MM.1S (cell line): Measurements from ENCODE around the gene DNAJA4.

Experiments used
- DNase-seq: peaks from one replicate; pipeline ENCODE4 v3.0.0-alpha.2; 2015
- H2AFZ ChIP-seq: fragments of 300-600 bp; sonication (generic); 2 replicates; pipeline ENCODE4 v1.6.0; 2016; ENCODE audit warnings: antibody characterized with exemption, low read length
- H3F3A ChIP-seq: fragments of 300-600 bp; sonication (generic); 2 replicates; pipeline ENCODE4 v1.6.1; 2016; ENCODE audit warnings: mild to moderate bottlenecking, antibody characterized with exemption, low read length, moderate library complexity, mixed read lengths; ENCODE audit not compliant: insufficient read depth
- H3K27ac ChIP-seq: fragments of 300-600 bp; sonication (generic); 2 replicates; pipeline ENCODE4 v1.5.1; 2016; ENCODE audit warnings: mild to moderate bottlenecking, low read length
- H3K27me3 ChIP-seq: fragments of 300-600 bp; sonication (generic); replicated peaks from 2 replicates; pipeline ENCODE4 v1.6.0; 2016; ENCODE audit warnings: low read length; ENCODE audit not compliant: insufficient read depth
- H3K36me3 ChIP-seq: fragments of 300-600 bp; sonication (generic); replicated peaks from 2 replicates; pipeline ENCODE4 v1.6.1; 2016; ENCODE audit warnings: mild to moderate bottlenecking, low read length, mixed read lengths; ENCODE audit not compliant: insufficient read depth
- H3K4me1 ChIP-seq: fragments of 300-600 bp; sonication (generic); 2 replicates; pipeline ENCODE4 v1.6.1; 2016; ENCODE audit warnings: low read length, mixed read lengths
- H3K4me2 ChIP-seq: fragments of 300-600 bp; sonication (generic); 2 replicates; pipeline ENCODE4 v1.6.0; 2016; ENCODE audit warnings: low read depth, low read length
- H3K4me3 ChIP-seq: fragments of 300-600 bp; sonication (generic); 2 replicates; pipeline ENCODE4 v1.5.1; 2016; ENCODE audit warnings: low read length, mixed read lengths
- H3K79me2 ChIP-seq: fragments of 300-600 bp; sonication (generic); 2 replicates; pipeline ENCODE4 v1.6.1; 2016; ENCODE audit warnings: mixed run types, low read length, mixed read lengths
- H3K9ac ChIP-seq: fragments of 300-600 bp; sonication (generic); 2 replicates; pipeline ENCODE4 v1.6.1; 2016; ENCODE audit warnings: low read length, mixed read lengths
- H3K9me2 ChIP-seq: fragments of 300-600 bp; sonication (generic); replicated peaks from 2 replicates; pipeline ENCODE4 v1.6.1; 2016; ENCODE audit warnings: mild to moderate bottlenecking, low read length, mixed read lengths; ENCODE audit not compliant: insufficient read depth
- H3K9me3 ChIP-seq: fragments of 300-600 bp; sonication (generic); replicated peaks from 2 replicates; pipeline ENCODE4 v1.6.1; 2016; ENCODE audit warnings: mild to moderate bottlenecking, low read length, mixed read lengths; ENCODE audit not compliant: insufficient read depth
- H4K20me1 ChIP-seq: fragments of 300-600 bp; sonication (generic); 2 replicates; pipeline ENCODE4 v1.6.1; 2016; ENCODE audit warnings: mild to moderate bottlenecking, low read length, moderate library complexity, mixed read lengths; ENCODE audit not compliant: insufficient read depth
- EZH2 ChIP-seq: fragments of 300-600 bp; sonication (generic); optimal IDR thresholded peaks from 2 replicates; pipeline ENCODE3; 2017; ENCODE audit warnings: low read depth, mild to moderate bottlenecking, antibody characterized with exemption, low read length, mixed read lengths
- EZH2phosphoT487 ChIP-seq: fragments of 300-600 bp; sonication (generic); IDR thresholded peaks from 2 replicates; pipeline ENCODE4 v1.6.1; 2018; ENCODE audit warnings: antibody characterized with exemption, low read length
- TF ChIP-seq, protein P1 (sequence below): fragments of 300-600 bp; sonication (generic); IDR thresholded peaks from 2 replicates; pipeline ENCODE4 v1.5.1; 2016; ENCODE audit warnings: antibody characterized with exemption, low read length, mixed read lengths

Gene DNAJA4

GRCh38 chr15:78329625-78330024 is 65.3 kb downstream of the DNAJA4 start:
- Histone ChIP-seq H4K20me1 (no peaks in the 10 kb centered on the region), H3K36me3 (no peaks in the 10 kb centered on the region), H3K4me1 (no peaks in the 10 kb centered on the region), H3F3A (no peaks in the 10 kb centered on the region), H3K9ac (no peak overlapping the region), H2AFZ (no peak overlapping the region), H3K4me2 (no peak overlapping the region), H3K4me3 (no peak overlapping the region), H3K27ac (no peak overlapping the region), H3K79me2 (no peaks in the 10 kb centered on the region), H3K9me3 (no peaks in the 10 kb centered on the region), H3K27me3 (no peaks in the 10 kb centered on the region), H3K9me2 (no peaks in the 10 kb centered on the region)
- TF ChIP-seq, protein P1, sequence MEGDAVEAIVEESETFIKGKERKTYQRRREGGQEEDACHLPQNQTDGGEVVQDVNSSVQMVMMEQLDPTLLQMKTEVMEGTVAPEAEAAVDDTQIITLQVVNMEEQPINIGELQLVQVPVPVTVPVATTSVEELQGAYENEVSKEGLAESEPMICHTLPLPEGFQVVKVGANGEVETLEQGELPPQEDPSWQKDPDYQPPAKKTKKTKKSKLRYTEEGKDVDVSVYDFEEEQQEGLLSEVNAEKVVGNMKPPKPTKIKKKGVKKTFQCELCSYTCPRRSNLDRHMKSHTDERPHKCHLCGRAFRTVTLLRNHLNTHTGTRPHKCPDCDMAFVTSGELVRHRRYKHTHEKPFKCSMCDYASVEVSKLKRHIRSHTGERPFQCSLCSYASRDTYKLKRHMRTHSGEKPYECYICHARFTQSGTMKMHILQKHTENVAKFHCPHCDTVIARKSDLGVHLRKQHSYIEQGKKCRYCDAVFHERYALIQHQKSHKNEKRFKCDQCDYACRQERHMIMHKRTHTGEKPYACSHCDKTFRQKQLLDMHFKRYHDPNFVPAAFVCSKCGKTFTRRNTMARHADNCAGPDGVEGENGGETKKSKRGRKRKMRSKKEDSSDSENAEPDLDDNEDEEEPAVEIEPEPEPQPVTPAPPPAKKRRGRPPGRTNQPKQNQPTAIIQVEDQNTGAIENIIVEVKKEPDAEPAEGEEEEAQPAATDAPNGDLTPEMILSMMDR: no peak
- TF ChIP-seq EZH2 (no peak), EZH2phosphoT487 (no peak)
- DNase-seq: no peak
